ENCODE results near the gene ATP5MC3.

Gene ATP5MC3

GRCh38 chr2:175167792-175168563, 13.5 kb downstream of the ATP5MC3 start, which contains the start of gene ATF2:
ATF2 (minus strand) TSS chr2:175168203; CDS start chr2:175136443, 31,760 bp downstream.
- DNase-seq (ENCODE audit: low read depth), result peak; percentile 100

DNA sequence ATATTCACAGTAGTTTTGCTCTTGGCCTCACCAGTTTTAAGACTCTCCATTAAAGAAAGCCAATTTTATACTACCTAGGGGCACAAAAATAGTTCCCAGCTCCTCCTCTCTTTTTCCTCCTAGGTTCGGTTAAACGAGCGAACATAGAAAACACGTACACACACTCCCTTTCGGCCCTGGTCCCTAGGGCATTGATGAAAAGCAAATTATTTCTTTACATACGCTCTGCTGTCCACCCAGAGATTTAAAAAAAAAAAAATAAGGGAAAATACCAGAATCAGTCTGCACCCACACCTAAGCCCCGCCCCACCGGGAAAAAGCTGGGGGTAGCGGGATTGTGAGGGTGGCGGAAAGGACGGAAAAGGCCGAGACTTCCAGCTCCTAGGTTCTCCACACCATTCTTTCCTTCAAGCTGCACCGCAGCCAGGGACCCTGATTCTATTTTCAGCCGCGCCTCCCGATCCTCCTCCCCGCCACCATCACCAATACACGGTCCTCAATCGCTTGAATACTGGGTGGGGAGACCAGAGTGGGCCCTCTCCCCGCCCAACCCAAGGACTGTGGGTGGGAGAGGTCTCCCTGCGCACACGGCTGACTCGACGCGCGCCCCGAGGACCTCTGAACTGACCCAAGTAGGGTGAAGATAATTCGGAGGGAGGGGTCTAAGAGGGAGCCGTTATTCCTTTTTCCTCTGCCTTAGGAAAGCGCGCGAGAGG, 14.3 kb downstream of the ATP5MC3 start:
- no peak for DNase-seq (ENCODE audit: low read depth)

GRCh38 chr2:175166216-175166824, 15.2 kb downstream of the ATP5MC3 start:
- no peak for DNase-seq (ENCODE audit: low read depth)

- DNase-seq (ENCODE audit: low read depth), result no peak
These were observed 17.3 kb downstream of the ATP5MC3 start for GRCh38 chr2:175164235-175164634.

DNA sequence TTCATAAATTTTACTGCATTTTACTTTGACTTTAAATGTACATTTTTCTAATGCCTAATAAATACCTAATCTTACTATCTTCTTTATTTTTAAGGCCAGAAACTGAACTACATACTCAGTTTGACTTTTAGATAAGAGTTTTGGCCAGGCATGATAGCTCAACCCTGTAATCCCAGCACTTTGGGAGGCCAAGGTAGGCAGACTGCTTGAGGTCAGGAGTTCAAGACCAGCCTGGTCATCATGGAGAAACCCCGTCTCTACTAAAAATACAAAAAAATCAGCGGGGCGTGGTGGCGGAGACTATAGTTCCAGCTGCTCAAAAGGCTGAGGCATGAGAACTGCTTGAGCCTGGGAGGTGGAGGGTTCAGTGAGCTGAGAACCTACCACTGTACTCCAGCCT, 22.6 kb downstream of the ATP5MC3 start:
- DNase-seq (ENCODE audit: low read depth), result no peak

GRCh38 chr2:175156534-175156933, 25.0 kb downstream of the ATP5MC3 start:
- no peak for DNase-seq (ENCODE audit: low read depth)

DNA sequence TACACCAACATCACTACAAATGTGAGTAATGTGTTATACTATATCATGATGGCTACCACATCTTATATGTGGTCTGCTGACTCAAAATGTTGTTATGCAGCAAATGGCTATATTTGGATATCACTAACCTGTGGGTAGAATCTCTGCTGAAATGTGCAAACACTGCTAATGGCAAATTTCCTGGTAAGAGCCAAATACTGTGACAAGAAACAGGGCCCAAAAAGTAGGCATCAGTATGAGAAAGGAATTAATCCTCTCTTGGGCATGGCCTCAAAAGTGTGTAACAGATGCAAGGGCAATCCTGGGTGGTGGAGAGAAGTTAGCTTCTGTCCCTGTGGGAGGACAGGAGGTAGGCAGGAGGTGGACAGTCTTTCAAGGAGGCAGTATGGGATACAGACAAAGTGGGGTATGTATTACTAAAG, 26.8 kb downstream of the ATP5MC3 start:
- peak; percentile 60 for DNase-seq (ENCODE audit: low read depth)

- no peak for DNase-seq (ENCODE audit: low read depth)
These were observed 29.3 kb downstream of the ATP5MC3 start for GRCh38 chr2:175152242-175152641.

- DNase-seq (ENCODE audit: low read depth), result no peak
These were observed 29.7 kb downstream of the ATP5MC3 start for GRCh38 chr2:175151791-175152190.

GRCh38 chr2:175147186-175147585, 34.3 kb downstream of the ATP5MC3 start:
- no peak for DNase-seq (ENCODE audit: low read depth)

DNA sequence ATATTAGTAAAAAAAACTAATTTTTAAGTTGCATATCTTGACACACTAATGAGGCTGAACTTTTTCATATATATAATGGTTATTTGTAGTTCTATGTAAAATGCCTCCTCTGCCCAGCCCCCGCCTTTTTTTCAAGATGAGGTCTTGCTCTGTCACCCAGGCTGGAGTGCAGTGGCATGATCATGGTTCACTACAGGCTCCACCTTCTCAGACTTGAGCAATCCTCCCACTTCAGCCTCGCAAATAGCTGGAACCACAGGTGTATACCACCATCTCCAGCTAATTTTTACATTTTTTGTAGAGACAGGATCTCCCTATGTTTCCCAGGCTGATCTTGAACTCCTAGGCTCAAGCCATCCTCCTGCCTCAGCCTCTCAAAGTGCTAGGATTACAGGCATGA, 37.8 kb downstream of the ATP5MC3 start:
- no peak for DNase-seq (ENCODE audit: low read depth)

DNA sequence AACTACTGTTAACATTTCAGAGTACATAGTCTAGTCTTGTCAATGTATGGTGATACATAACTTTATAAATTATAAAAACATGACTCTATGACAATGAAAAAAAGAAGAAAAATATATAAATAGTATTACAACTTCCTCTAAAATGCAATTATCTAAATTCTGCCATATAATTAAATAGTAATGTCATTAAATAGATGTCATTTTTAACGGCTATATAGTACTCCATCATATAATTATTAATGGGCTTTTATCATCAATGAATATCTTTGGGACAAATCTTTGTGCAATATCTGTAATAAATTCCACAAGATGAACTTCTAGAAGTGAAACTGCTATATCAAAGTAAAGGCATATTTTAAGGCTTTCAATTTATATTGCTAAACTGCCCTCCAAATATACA, 38.3 kb downstream of the ATP5MC3 start:
- DNase-seq (ENCODE audit: low read depth), result no peak

DNA sequence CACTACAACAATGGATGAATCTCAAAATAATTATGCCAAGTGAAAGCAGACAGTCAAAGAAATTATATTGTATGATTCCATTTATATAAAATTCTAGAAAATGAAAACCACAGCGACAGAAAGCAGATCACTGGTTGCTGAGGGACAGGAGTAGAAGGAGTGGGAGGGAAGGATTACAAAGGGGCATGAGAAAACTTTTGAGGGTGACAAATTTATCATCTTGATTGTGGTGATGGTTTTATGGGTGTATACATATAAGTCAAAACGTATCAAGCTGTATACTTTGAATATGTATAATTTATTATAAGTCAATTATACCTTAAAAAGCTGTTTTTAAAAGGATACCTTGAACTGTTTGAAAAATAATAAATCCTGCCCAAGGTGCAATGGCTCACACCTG, 41.2 kb downstream of the ATP5MC3 start:
- DNase-seq (ENCODE audit: low read depth), result no peak

- no peak for DNase-seq (ENCODE audit: low read depth)
These were observed 43.7 kb downstream of the ATP5MC3 start for GRCh38 chr2:175137793-175138192.

DNA sequence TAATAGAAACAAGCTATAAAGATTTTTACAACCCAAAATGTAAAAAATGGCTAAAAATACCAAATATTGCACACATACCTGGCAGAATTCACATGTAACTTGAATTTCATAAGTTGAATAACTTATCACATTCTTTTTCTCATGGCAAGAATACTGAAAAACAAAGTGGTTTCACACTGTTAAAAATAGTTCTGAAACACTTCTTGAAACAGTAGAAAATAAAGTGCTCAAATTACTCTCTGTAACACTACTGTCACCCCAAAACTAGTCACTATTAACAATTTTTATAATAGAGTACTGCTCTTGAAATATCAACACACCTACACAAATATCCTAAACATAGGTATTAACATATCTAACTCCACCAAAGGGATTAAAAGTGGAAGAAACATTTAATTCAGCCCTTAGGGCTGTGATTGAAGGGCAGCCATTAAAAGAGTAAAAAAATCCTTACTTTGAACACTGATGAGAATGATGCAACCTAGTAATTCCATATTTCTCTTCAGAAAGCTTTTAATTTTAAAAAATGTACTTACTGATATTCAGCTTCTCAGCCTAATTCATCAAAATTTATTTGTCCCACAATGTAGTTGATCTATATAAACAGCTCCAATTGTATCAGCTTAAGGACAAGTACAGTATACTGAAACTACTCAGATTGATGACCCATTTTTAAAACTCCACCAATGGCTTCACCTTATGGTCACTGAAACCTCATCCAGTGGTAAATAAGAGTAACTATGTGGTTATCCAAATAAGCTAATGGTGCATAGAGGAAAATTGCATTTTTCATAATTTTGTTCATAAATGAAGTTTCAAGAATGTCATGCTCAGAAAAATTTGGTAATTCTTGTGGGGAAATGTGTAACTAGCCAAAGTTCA, 44.9 kb downstream of the ATP5MC3 start:
- DNase-seq (ENCODE audit: low read depth), result no peak

DNA sequence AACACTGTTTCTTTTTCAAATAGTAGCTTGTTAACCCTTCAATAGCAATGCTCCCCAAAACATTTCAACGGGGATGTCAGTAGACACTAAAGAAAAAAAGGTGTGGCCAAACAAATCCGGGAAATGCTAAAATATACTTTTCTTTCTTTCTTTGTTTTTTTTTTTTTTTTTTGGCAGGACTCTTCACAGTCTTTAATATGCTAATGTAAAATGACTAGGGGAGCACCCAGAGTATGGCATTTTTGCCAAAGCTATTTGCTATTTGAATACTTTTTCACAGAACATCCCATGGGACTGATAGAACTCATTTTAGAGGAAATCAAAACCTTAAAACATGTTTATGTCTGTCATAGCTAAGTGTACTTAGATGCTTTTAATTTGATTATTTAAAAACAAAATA, 45.6 kb downstream of the ATP5MC3 start:
- no peak for DNase-seq (ENCODE audit: low read depth)

GRCh38 chr2:175135177-175135576, 46.3 kb downstream of the ATP5MC3 start:
- DNase-seq (ENCODE audit: low read depth), result no peak

DNA sequence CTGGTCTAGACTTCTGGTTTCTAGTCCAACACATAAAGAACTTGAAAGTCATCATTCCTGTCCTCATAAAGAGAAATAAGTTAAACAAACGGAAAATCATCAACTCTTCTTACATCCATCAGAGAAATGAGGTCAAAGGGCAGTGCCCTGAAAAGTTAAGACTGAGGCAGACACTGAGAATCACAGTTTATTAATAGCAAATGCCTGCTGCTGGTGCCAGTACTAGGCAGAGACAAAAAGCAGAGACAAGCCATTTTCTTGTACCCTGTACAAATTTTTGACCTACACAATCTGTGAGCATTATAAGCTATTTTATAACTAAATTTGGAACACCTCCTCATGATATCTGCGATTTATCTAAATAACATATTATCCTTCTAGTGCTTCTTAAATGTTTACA, 50.3 kb downstream of the ATP5MC3 start:
- DNase-seq (ENCODE audit: low read depth), result no peak

DNA sequence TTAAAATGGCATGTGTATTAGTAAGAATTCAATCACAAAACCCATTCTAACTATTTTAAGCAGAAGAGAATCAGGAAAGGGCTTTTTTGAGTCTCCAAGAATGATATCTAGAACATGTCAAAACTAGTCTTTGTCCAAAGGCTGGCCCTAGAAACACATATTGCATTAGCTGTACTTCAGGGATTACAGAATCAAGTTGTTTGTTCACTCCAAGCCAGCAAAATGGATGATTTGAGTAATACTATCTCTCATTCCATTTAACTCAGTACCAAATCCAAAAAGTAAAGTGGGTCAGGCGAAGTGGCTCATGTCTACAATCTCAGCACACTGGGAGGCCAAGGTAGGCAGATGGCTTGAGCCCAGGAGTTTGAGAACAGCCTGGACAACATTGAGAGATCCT, 54.8 kb downstream of the ATP5MC3 start:
- DNase-seq (ENCODE audit: low read depth), result no peak
